Epithelial cell of esophagus (primary cell): Measurements from ENCODE around the gene SREK1IP1.

Experiments
- DNase-seq: peaks from one replicate; pipeline ENCODE4 v3.0.0; 2010; ENCODE audit warnings: low read depth
- H3K4me3 ChIP-seq: 2 replicates; pipeline ENCODE4 v1.5.1; 2011; ENCODE audit warnings: mild to moderate bottlenecking, low read length, control low read depth
- TF ChIP-seq, protein P1 (sequence below): IDR thresholded peaks from 2 replicates; pipeline ENCODE4 v1.5.1; 2011; ENCODE audit warnings: low read depth, mild to moderate bottlenecking, low read length, control low read depth, inconsistent platforms; ENCODE audit not compliant: insufficient read depth; ENCODE audit errors: missing control alignments

The SREK1IP1 gene

DNA sequence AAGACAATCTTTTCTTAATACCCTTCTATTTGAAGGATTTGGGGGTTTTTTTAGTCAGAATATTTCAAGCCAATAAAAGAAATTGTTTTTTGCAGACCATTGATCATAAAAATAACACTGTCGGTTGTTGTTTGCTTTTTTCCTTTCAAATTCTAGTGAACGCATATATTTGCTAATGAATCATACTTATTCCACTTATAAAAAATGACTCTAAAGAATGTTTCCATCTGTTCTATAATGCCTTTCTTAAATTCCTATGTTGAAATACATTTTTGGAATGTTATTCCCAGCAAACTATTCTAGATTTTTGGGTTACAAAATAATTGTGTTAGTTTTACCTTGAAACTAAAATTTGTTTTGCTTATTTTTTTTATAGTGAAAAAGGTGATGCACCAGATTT lies 32.4 kb upstream of the SREK1IP1 start:
- DNase-seq: no peak
- no peak overlapping the region for H3K4me3 ChIP-seq
- TF ChIP-seq, protein P1, sequence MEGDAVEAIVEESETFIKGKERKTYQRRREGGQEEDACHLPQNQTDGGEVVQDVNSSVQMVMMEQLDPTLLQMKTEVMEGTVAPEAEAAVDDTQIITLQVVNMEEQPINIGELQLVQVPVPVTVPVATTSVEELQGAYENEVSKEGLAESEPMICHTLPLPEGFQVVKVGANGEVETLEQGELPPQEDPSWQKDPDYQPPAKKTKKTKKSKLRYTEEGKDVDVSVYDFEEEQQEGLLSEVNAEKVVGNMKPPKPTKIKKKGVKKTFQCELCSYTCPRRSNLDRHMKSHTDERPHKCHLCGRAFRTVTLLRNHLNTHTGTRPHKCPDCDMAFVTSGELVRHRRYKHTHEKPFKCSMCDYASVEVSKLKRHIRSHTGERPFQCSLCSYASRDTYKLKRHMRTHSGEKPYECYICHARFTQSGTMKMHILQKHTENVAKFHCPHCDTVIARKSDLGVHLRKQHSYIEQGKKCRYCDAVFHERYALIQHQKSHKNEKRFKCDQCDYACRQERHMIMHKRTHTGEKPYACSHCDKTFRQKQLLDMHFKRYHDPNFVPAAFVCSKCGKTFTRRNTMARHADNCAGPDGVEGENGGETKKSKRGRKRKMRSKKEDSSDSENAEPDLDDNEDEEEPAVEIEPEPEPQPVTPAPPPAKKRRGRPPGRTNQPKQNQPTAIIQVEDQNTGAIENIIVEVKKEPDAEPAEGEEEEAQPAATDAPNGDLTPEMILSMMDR: no peak

DNA sequence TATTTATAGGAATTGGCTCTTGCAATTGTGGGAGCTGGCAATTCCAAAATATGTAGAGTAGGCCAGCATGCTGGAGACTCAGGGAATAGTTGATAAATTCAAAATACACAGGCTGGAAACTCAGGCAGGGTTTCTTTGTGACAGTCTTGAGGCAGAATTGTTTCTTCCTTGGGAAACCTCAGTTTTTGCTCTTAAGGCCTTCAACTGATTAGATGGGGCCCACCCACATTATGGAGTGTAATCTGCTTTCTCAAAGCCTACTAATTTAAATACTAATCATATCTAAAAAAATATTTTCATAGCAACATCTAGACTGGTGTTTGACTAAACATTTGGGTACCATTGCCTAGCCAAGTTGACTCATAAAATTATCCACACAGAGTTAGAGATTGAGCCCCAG lies 27.8 kb upstream of the SREK1IP1 start:
- H3K4me3 ChIP-seq: no peak overlapping the region
- TF ChIP-seq, protein P1: no peak
- DNase-seq: no peak

DNA sequence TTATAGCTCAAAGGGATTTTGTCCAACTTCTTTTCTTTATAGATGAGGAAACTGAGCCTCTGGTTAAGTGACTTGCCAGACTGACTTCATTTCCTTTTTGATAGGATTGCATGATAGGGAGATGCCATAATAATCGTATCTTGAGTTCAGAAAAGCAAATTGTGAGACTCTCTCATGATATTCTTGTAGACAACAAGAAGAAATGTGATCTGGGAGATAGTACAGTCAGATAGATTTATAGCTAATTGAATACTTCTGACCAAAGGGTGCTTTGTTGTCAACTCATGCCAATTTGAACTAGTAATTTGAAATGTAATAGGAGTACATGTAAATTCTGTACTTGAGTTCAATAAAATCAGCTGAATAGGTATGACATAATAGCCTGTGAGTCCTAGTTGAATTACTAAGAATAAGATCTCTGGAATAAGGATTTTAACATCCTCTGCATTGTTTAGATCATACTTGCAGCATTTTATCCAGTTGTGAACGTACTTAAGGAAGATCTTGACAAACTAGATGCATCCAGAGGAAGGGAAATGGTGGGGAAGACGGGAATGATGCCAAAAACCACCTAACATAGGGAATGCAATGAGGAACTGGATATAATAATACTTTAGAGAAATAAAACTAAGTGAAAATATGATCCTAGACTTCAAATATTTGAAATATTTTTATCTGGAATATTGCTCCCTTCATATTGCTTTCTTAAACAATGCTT lies 25.7 kb upstream of the SREK1IP1 start:
- H3K4me3 ChIP-seq: no peak overlapping the region
- DNase-seq: no peak
- TF ChIP-seq, protein P1: no peak

DNA sequence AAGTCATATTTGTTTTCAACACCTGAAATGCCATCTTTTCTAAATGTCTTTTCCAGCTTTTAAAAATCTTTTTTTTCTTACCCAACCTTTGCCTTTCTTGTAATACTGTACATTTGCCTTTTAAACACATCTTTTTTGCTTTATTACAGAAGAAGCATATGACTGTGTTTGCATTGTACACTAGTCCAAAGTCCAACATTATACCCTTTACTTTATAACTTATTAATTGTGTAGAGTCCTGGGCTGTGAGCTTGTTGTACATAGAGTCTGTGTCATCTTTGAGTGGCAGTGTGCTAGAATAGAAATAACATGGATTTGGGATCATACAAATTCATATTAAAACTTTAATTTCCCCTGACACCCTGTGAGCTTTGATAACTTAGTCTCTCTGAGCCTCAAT lies 24.0 kb upstream of the SREK1IP1 start:
- TF ChIP-seq, protein P1: no peak
- H3K4me3 ChIP-seq: no peak overlapping the region
- DNase-seq: no peak

DNA sequence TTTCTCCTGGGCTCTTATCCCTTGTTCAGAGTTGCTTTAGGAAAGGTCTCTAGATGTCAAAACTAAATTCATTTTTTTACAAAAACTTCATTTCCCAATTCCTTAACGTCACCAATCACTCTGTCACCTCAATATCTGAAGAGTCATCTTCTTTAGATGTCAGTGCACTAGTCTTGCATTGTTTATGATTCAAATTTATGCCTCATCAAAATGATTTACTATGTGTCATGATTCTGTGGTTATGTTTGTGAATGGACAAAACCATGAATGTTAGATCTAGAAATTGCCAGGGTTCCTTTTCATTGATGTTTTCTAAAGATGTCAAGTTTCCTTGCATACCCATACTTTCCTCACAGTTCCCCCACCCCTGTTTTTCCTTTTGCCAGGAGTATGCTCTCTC lies 21.7 kb upstream of the SREK1IP1 start:
- no peak overlapping the region for H3K4me3 ChIP-seq
- TF ChIP-seq, protein P1: no peak
- DNase-seq: peak; percentile 65

DNA sequence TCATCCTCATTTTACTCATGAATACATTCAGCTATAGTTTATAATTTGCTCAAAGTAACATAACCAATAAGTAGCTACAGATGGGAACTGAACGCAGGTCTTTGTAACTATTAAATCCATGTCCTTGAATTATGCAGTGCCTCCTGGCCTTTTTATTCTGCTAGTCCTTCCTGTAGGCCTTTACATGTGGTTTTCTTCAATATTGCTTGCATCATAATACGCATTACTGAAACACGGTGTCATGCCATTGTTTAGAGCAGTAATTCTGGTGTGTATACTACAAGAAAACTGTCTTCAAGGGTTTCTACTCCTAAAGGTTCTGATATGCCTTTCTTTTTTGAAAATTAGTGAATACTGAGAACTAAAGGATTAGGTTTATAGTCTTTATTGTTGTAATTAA lies 21.0 kb upstream of the SREK1IP1 start:
- no peak overlapping the region for H3K4me3 ChIP-seq
- peak; percentile 18 for DNase-seq
- TF ChIP-seq, protein P1: no peak

DNA sequence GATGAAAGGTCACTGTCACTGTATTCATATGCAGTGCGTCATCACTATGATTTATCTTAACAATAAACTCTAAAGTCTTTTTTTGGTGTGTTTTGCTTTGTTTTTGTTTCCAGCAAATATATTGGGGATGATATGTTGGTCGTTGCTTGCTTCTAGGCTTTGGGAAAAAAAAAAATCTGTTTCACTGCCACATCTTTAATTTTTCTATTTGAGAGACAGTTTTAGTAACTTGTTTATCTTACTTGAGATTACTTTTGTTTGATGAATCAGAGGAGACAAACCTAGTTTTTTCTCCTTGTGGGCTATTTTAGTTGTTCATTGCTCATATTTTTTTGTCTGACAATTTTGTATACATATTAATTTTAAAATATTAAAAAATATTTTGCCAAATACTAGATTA lies 19.7 kb upstream of the SREK1IP1 start:
- no peak overlapping the region for H3K4me3 ChIP-seq
- TF ChIP-seq, protein P1: no peak
- no peak for DNase-seq
